H1 (cell line): ENCODE measurements around the gene DNAJC19. TPM values are rescaled to one million over a fixed set of nuclear protein-coding genes. Genes with fewer than 3 reads are reported as not detected.

Experiments
- BCL11A ChIP-seq, 2 experiments: IDR thresholded peaks; one replicate each; pipeline ENCODE4 v1.6.1; 2011; ENCODE audit warnings: low read depth in 2 of 2, low read length in 2 of 2, mild to moderate bottlenecking in 2 of 2
- CEBPB ChIP-seq: IDR thresholded peaks from 2 replicates; pipeline ENCODE4 v1.6.1; 2012; ENCODE audit warnings: low read depth, low read length
- GTF2F1 ChIP-seq: IDR thresholded peaks from 2 replicates; pipeline ENCODE4 v1.6.1; 2012; ENCODE audit warnings: low read depth, low read length, improper control_type of control experiment, borderline replicate concordance
- SAP30 ChIP-seq: fragments of 300-600 bp; sonication (generic); IDR thresholded peaks from 2 replicates; pipeline ENCODE4 v1.7.1; 2012; ENCODE audit warnings: low read length, moderate library complexity, mild to moderate bottlenecking, inconsistent platforms; ENCODE audit not compliant: insufficient read depth, insufficient replicate concordance
- polyA plus RNA-seq, 7 experiments: library from polyadenylated mRNA; depleted of rRNA in 3 of 7; stranded (reverse) in 5 of 7; unstranded in 2 of 7; fragments of >200 nt in 5 of 7; fragments of 200-250 nt in 2 of 7; gene quantifications; 1 replicate in 5 of 7; 2 replicates in 1 of 7; 4 replicates in 1 of 7; pipeline versions ENCODE4 v1.2.1 to v1.2.3, GENCODE V29; 2011 to 2013; ENCODE audit warnings: missing spikeins in 2 of 7, mixed read lengths in 2 of 7
- total RNA-seq: library from RNA; stranded (reverse); fragmentation: NEBNext Ultra II Directional; extraction: Animal tissue kit (Norgen Biotek cat#: 25700); gene quantifications from 2 replicates; pipeline ENCODE4 v1.2.1, GENCODE V29; 2021

The DNAJC19 gene
- total and polyA plus RNA-seq, 2 of the 8 experiments (the other 6 are each of a cell fraction or from before 2014, with no cell fraction given): 62.4 to 90.9 TPM

DNA sequence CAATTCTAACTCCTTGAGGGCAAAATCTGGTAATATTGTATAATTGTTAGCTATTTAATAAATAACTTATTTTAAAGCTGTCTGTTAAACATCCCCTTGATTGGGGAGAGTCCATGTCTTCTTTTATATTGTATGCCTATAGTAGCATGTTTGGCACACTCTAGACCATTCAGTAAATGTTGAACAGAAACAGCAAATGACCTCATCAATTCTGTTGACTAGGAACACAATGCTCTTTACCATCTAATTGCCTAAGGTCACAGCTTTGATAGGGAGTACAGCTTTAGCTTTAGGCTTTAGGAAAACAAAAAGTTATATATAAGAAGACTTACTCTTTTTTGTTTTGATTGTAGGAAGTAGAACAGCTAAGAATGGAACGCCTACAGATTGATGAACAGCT, 27.0 kb downstream of the DNAJC19 start (continued):
- no peak for TF ChIP-seq SAP30
- no peak for TF ChIP-seq BCL11A (IDR thresholded peaks at IDR 0.05; ENCODE audit: low read depth in 2 of 2, low read length in 2 of 2)
- no peak for TF ChIP-seq CEBPB
- no peak for TF ChIP-seq GTF2F1
